Measurements from ENCODE around the gene CDH23.

The CDH23 gene

GRCh38 chr10:71582506-71583475 is 186.1 kb downstream of the CDH23 start:
- Histone ChIP-seq H3K36me3 (no peaks in the 10 kb centered on the region), H3K27me3 (peaks cover 0 to 52% of the 10 kb centered on the region in 2 donors), H3K4me1 (no peaks in the 10 kb centered on the region), H3K9me3 (no peaks in the 10 kb centered on the region), H3K4me3 (no peak overlapping the region), H3K27ac (no peak overlapping the region)
- intact Hi-C loops (cut with DNase I; ENCODE audit: low total_unique reads): no loop called here
- DNase-seq: no peak
- TF ChIP-seq CTCF (IDR thresholded peaks at IDR 0.05): no peak

GRCh38 chr10:71584461-71584860 is 187.7 kb downstream of the CDH23 start:
- H3K27ac ChIP-seq: no peak overlapping the region
- DNase-seq: no peak
- no peaks in the 10 kb centered on the region for H3K4me1 ChIP-seq
- intact Hi-C loops (cut with DNase I; ENCODE audit: low total_unique reads): no loop called here
- no peak overlapping the region for H3K4me3 ChIP-seq
- H3K27me3 ChIP-seq: peaks cover 0 to 60% of the 10 kb centered on the region in 2 donors
- no peaks in the 10 kb centered on the region for H3K9me3 ChIP-seq
- no peak for TF ChIP-seq CTCF (IDR thresholded peaks at IDR 0.05)
- H3K36me3 ChIP-seq: no peaks in the 10 kb centered on the region

GRCh38 chr10:71584902-71585563 is 188.3 kb downstream of the CDH23 start:
- Histone ChIP-seq H3K27ac (no peak overlapping the region), H3K9me3 (no peaks in the 10 kb centered on the region)
- no peak for DNase-seq

GRCh38 chr10:71585564-71586290 is 189.0 kb downstream of the CDH23 start:
- TF ChIP-seq CTCF (IDR thresholded peaks at IDR 0.05): no peak
- H3K4me1 ChIP-seq: no peaks in the 10 kb centered on the region
- H3K36me3 ChIP-seq: no peaks in the 10 kb centered on the region
- H3K27ac ChIP-seq: no peak overlapping the region
- H3K4me3 ChIP-seq: no peak overlapping the region
- intact Hi-C loops (cut with DNase I; ENCODE audit: low total_unique reads): no loop called here
- DNase-seq: no peak
- H3K27me3 ChIP-seq: peaks cover 0 to 61% of the 10 kb centered on the region in 2 donors
- H3K9me3 ChIP-seq: no peaks in the 10 kb centered on the region

More at GRCh38 chr10:71584902-71585563, 188.3 kb downstream of the CDH23 start:
- Histone ChIP-seq H3K4me1 (no peaks in the 10 kb centered on the region), H3K27me3 (peaks cover 0 to 62% of the 10 kb centered on the region in 2 donors), H3K36me3 (no peaks in the 10 kb centered on the region), H3K4me3 (no peak overlapping the region)
- intact Hi-C loops (cut with DNase I; ENCODE audit: low total_unique reads): no loop called here
- TF ChIP-seq CTCF (IDR thresholded peaks at IDR 0.05): no peak

GRCh38 chr10:71587941-71588573 is 191.3 kb downstream of the CDH23 start:
- intact Hi-C loops (cut with DNase I; ENCODE audit: low total_unique reads): no loop called here
- no peak for TF ChIP-seq CTCF (IDR thresholded peaks at IDR 0.05)
- H3K4me3 ChIP-seq: no peak overlapping the region
- no peaks in the 10 kb centered on the region for H3K36me3 ChIP-seq
- H3K27me3 ChIP-seq: peaks cover 0 to 41% of the 10 kb centered on the region in 2 donors
- H3K9me3 ChIP-seq: no peaks in the 10 kb centered on the region
- H3K27ac ChIP-seq: no peak overlapping the region
- DNase-seq: no peak
- H3K4me1 ChIP-seq: no peaks in the 10 kb centered on the region
